Endothelial cell of umbilical vein (primary cell): ENCODE data around the gene CHEK2. TPM values are rescaled to one million over a fixed set of nuclear protein-coding genes. Genes with fewer than 3 reads are reported as not detected.

Experiments used
- BruUV-seq: library from RNA; stranded (reverse); fragments of 400-500 nt; replicated peaks from 2 replicates; lab custom pipeline; 2021; lab: Mats Ljungman, UMichigan
- CTCF ChIA-PET: fragments of 300-600, 350-600 bp; sonication (Branson Sonifier 250); formaldehyde crosslinking; loops from one replicate; lab custom pipeline; 2021; ENCODE audit warnings: antibody characterized with exemption, inconsistent platforms; lab: Charles Lee
- POLR2A ChIA-PET: fragments of 300-600, 350-600 bp; sonication (Branson Sonifier 250); formaldehyde crosslinking; loops from one replicate; lab custom pipeline; 2021; ENCODE audit warnings: antibody characterized with exemption, inconsistent platforms; lab: Charles Lee
- DNase-seq: peaks from one replicate; pipeline ENCODE4 v3.0.0-alpha.2; 2011; ENCODE audit warnings: low read depth, low spot score
- FAIRE-seq: peaks from 2 replicates; lab custom pipeline; 2011; peaks lifted over from hg19 to GRCh38; lab: Jason Lieb, UNC
- H2AFZ ChIP-seq: 2 replicates; pipeline ENCODE4 v1.6.0; 2012; ENCODE audit warnings: low read depth, low read length, control low read depth, inconsistent platforms
- H3K27ac ChIP-seq: 2 replicates; pipeline ENCODE4 v1.5.1; 2011; ENCODE audit warnings: low read depth, mild to moderate bottlenecking, control low read depth, low read length, moderate library complexity; ENCODE audit not compliant: insufficient read depth
- H3K27me3 ChIP-seq, 2 experiments: 2 replicates each; pipeline versions ENCODE4 v1.6.0 to v1.6.1; 2011; ENCODE audit warnings: low read length in 2 of 2, mixed read lengths in 1 of 2; ENCODE audit not compliant: control insufficient read depth in 2 of 2, insufficient read depth in 2 of 2
- H3K36me3 ChIP-seq, 2 experiments: 2 replicates in 1 of 2; 3 replicates in 1 of 2; pipeline ENCODE4 v1.5.1; 2011; ENCODE audit warnings: low read length in 2 of 2, mild to moderate bottlenecking in 1 of 2, moderate library complexity in 1 of 2; ENCODE audit not compliant: control insufficient read depth in 2 of 2, insufficient read depth in 2 of 2; ENCODE audit errors: extremely low read depth in 1 of 2
- H3K4me1 ChIP-seq: 3 replicates; pipeline ENCODE4 v1.5.1; 2011; ENCODE audit warnings: mild to moderate bottlenecking, low read length; ENCODE audit not compliant: control insufficient read depth, insufficient read depth; ENCODE audit errors: extremely low read depth
- H3K4me2 ChIP-seq: 2 replicates; pipeline ENCODE4 v1.6.1; 2011; ENCODE audit warnings: low read length, control low read depth, mixed read lengths; ENCODE audit not compliant: insufficient read depth
- H3K4me3 ChIP-seq, 3 experiments: fragments of 200-600 bp in 1 of 3; sonication (generic), shearing (Covaris generic) in 1 of 3; replicated peaks in 1 of 3; 2 replicates each; pipeline ENCODE4 v1.5.1; 2011 to 2016; ENCODE audit warnings: control low read depth in 3 of 3, low read length in 3 of 3, mild to moderate bottlenecking in 2 of 3, inconsistent platforms in 1 of 3, low read depth in 1 of 3, moderate library complexity in 1 of 3; ENCODE audit not compliant: insufficient read depth in 1 of 3
- H3K79me2 ChIP-seq: 2 replicates; pipeline ENCODE4 v1.6.0; 2012; ENCODE audit warnings: low read length, inconsistent platforms; ENCODE audit not compliant: control insufficient read depth, insufficient read depth
- H3K9ac ChIP-seq: replicated peaks from 2 replicates; pipeline ENCODE3; 2011; ENCODE audit warnings: low read length, control low read depth; ENCODE audit not compliant: insufficient read depth; ENCODE audit errors: extremely low read depth
- H3K9me1 ChIP-seq: replicated peaks from 3 replicates; pipeline ENCODE4 v1.6.0; 2011; ENCODE audit warnings: mild to moderate bottlenecking, low read length; ENCODE audit not compliant: control insufficient read depth, insufficient read depth; ENCODE audit errors: extremely low read depth
- H3K9me3 ChIP-seq: replicated peaks from 2 replicates; pipeline ENCODE4 v1.5.1; 2012; ENCODE audit warnings: low read length, inconsistent platforms; ENCODE audit not compliant: control insufficient read depth, insufficient read depth
- H4K20me1 ChIP-seq: replicated peaks from 2 replicates; pipeline ENCODE3; 2011; ENCODE audit warnings: mild to moderate bottlenecking, low read length; ENCODE audit not compliant: control insufficient read depth, insufficient read depth; ENCODE audit errors: extremely low read depth
- CTCF ChIP-seq, 2 donors: IDR thresholded peaks; 1 replicate in 1 of 2; 2 replicates in 1 of 2; pipeline ENCODE4 v1.5.1; 2011; ENCODE audit warnings: low read length in 2 of 2, mild to moderate bottlenecking in 2 of 2, moderate library complexity in 2 of 2, control low read depth in 1 of 2, inconsistent platforms in 1 of 2, low read depth in 1 of 2; ENCODE audit not compliant: insufficient read depth in 1 of 2; ENCODE audit errors: extremely low read depth in 1 of 2
- EZH2 ChIP-seq: IDR thresholded peaks from 2 replicates; pipeline ENCODE4 v1.6.1; 2012; ENCODE audit warnings: borderline replicate concordance, low read depth, mild to moderate bottlenecking, moderate library complexity, low read length, inconsistent platforms; ENCODE audit not compliant: severe bottlenecking
- GATA2 ChIP-seq: IDR thresholded peaks from 2 replicates; pipeline ENCODE4 v1.7.0; 2011; ENCODE audit warnings: low read depth, mild to moderate bottlenecking, moderate library complexity, mixed read lengths, low read length; ENCODE audit not compliant: insufficient read length, insufficient read depth
- JUN ChIP-seq: IDR thresholded peaks from 2 replicates; pipeline ENCODE4 v1.6.1; 2011; ENCODE audit warnings: borderline replicate concordance, low read depth; ENCODE audit not compliant: insufficient read length, insufficient read depth
- MAX ChIP-seq: IDR thresholded peaks from 2 replicates; pipeline ENCODE4 v1.6.1; 2011; ENCODE audit not compliant: insufficient read depth, insufficient read length
- MYC ChIP-seq: IDR thresholded peaks from one replicate; pipeline ENCODE4 v1.6.1; 2011; ENCODE audit warnings: mild to moderate bottlenecking, low read depth, low read length
- POLR2A ChIP-seq: IDR thresholded peaks from 2 replicates; pipeline ENCODE4 v1.6.1; 2012; ENCODE audit warnings: low read depth, mild to moderate bottlenecking, control low read depth, low read length
- POLR2AphosphoS5 ChIP-seq: IDR thresholded peaks from 2 replicates; pipeline ENCODE4 v1.6.1; 2012; ENCODE audit warnings: low read depth, mild to moderate bottlenecking, control low read depth, low read length, moderate library complexity; ENCODE audit not compliant: insufficient read depth
- dilution Hi-C: fragments of 300-500 bp; cut with MboI; formaldehyde crosslinking; loops from one replicate; pipeline ENCODE4 v1.15.0; 2019; ENCODE audit warnings: low sequenced_read_pairs; ENCODE audit not compliant: extremely low pct_ligation_motif_present
- intact Hi-C: fragments of 100-400 bp; cut with micrococcal nuclease; formaldehyde crosslinking; loops from one replicate; pipeline ENCODE4 v1.10.0; 2022
- polyA plus RNA-seq, 4 experiments: library from polyadenylated mRNA; depleted of rRNA in 3 of 4; stranded (reverse) in 3 of 4; unstranded in 1 of 4; fragments of >200 nt; gene quantifications; 2 replicates each; pipeline versions ENCODE4 v1.2.1 to v1.2.3, GENCODE V29; 2011 to 2012; ENCODE audit warnings: missing spikeins in 1 of 4
- total RNA-seq: library from RNA; stranded (reverse); gene quantifications from 2 replicates; pipeline ENCODE4 v1.2.3, GENCODE V29; 2021

CHEK2 gene
- total and polyA plus RNA-seq, 2 donors (not counting 3 experiments of a cell fraction or from before 2014, with no cell fraction given) = 24.6 to 24.9 TPM

- BruUV-seq = no TSS peak
- Histone ChIP-seq H3K36me3 (no peaks in the 10 kb centered on the region), H3K4me2 (peak overlapping the region; percentile 98), H3K9me1 (no peaks in the 10 kb centered on the region), H3K9me3 (no peaks in the 10 kb centered on the region), H3K4me1 (peaks cover 35% of the 10 kb centered on the region), H2AFZ (peak overlapping the region; percentile 47), H3K4me3 (peak overlapping the region in 1 of 3 experiments; percentile 48), H3K27me3 (no peaks in the 10 kb centered on the region), H3K27ac (peak overlapping the region; percentile 96), H4K20me1 (no peaks in the 10 kb centered on the region), H3K9ac (peak overlapping the region; percentile 78), H3K79me2 (no peaks in the 10 kb centered on the region)
- peak; percentile 38 for TF ChIP-seq JUN
- no peak for TF ChIP-seq POLR2AphosphoS5
- no peak for TF ChIP-seq CTCF (IDR thresholded peaks at IDR 0.05; ENCODE audit: extremely low read depth in 1 of 2, insufficient read depth in 1 of 2, low read depth in 1 of 2, low read length in 2 of 2)
- TF ChIP-seq GATA2 = no peak
- TF ChIP-seq EZH2 = no peak
- no peak for TF ChIP-seq POLR2A
- TF ChIP-seq MYC = no peak
- no peak for TF ChIP-seq MAX
- intact Hi-C loops (loop anchor here (1.0 to 2.0 kb wide), 4 partner anchors 31 to 88 kb away; partner anchors contain the start of genes HSCB and TTC28), dilution Hi-C loops (no loop called here)
- ChIA-PET CTCF (interaction anchor here (0.9 to 2.1 kb wide), 6 partner anchors 20 to 535 kb away, joined by 3 to 6 read pairs (median 4); partner anchors contain the start of gene TTC28), POLR2A (interaction anchor here (1.1 kb wide), 1 partner anchor 89 kb away, joined by 4 read pairs; the partner anchor contains the start of gene XBP1)
- peak; percentile 90 for DNase-seq
- peak; percentile 85 for FAIRE-seq
These were observed 30.9 kb downstream of the CHEK2 start for GRCh38 chr22:28710576-28711191.
